Nephron (organoid): ENCODE results near the gene STK40.

ENCODE experiments used
- H3K27ac Mint-ChIP-seq, 3 experiments: 2 replicates each; pipeline ENCODE4 v1.8.0; 2020; ENCODE audit warnings: mixed read lengths in 3 of 3, mild to moderate bottlenecking in 2 of 3, moderate library complexity in 1 of 3
- H3K27me3 Mint-ChIP-seq: 2 replicates; pipeline ENCODE4 v1.8.0; 2021; ENCODE audit warnings: low read depth, mild to moderate bottlenecking, moderate library complexity, mixed read lengths
- H3K36me3 Mint-ChIP-seq: 2 replicates; pipeline ENCODE4 v1.8.0; 2020; ENCODE audit warnings: low read depth, mixed read lengths
- H3K4me1 Mint-ChIP-seq: 2 replicates; pipeline ENCODE4 v1.8.0; 2020; ENCODE audit warnings: mixed read lengths
- H3K4me3 Mint-ChIP-seq, 3 experiments: 2 replicates each; pipeline ENCODE4 v1.8.0; 2020; ENCODE audit warnings: mild to moderate bottlenecking in 3 of 3, mixed read lengths in 3 of 3, moderate library complexity in 2 of 3
- H3K9me3 Mint-ChIP-seq: 2 replicates; pipeline ENCODE4 v1.8.0; 2020; ENCODE audit warnings: mixed read lengths
- CTCF ChIP-seq, 3 experiments: fragments of 200-600 bp; sonication (generic); IDR thresholded peaks; one replicate each; pipeline ENCODE4 v1.5.0; 2021; ENCODE audit warnings: antibody characterized with exemption in 3 of 3; ENCODE audit not compliant: unreplicated experiment in 3 of 3

Gene STK40

DNA sequence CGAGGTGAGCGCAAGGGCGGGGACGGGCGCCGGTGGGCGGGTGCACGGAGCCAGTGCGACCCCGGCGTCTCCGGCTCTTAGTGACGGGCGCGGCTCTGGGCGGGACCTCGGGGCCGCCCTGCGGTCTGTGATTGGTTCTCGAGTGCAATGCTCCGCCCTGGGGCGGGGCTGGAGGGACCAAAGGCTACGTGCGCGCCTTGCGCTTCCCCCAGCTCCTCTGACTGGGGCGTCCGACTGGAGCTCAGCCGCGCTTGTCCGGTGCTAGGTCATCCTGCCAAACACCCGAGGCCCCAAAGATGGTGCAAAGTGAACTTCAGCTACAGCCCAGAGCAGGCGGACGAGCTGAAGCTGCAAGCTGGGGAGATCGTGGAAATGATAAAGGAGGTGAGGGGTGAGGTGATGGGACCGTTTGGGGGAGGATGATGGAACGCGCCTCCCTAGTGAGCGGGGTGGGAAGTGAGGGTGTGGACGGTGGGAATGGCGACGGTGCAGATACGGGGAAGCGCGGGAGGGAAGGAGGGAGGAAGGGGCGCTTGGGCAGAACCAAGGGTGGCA lies 78.7 kb downstream of the STK40 start:
- peak overlapping the region in 1 of 3 experiments; percentile 32 for H3K27ac Mint-ChIP-seq

DNA sequence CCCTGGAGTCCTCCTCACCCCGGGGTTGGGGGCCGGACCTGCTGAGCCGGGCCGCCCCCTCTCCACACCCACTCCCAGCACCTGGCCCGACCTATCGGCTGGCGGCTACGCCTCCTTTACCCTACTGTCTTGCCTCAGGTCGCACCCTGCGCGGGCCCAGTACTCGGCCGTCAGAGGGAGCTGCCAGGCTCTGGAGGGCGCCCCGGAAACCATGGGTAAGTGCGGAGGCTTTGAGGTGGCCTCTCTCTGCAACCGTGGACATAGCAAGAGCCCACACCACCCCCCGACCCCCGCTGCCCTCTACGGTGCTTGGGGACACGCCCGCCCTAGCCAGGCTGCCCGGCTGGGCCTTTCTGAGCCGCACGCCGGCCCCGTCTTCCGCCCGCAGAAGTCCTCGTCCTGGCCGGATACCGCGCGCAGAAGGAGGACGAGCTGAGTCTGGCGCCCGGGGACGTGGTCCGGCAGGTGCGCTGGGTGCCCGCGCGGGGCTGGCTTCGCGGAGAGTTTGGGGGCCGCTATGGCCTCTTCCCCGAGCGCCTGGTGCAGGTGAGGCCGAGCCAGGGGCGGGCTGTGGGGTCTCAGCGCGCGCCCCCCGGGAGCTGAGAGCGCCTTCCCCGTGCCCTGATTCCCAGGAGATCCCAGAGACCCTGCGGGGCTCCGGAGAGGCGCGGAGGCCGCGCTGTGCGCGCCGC lies 79.4 kb downstream of the STK40 start, which contains the start of gene SH3D21:
SH3D21 (plus strand) TSS at position 159 of the 692 bp plus-strand sequence; CDS start at position 212, 53 bp downstream.
- peaks cover 49% of the 10 kb centered on the region for H3K36me3 Mint-ChIP-seq
- peak within 1 kb of the TSS; percentile 92 to 95 (median 93) for H3K4me3 Mint-ChIP-seq
- no peak for TF ChIP-seq CTCF (IDR thresholded peaks at IDR 0.05; ENCODE audit: unreplicated experiment in 3 of 3)
- peaks cover 5% of the 10 kb centered on the region for H3K4me1 Mint-ChIP-seq
- peak within 1 kb of the TSS in 2 of 3 experiments; percentile 32 to 77 for H3K27ac Mint-ChIP-seq
- peaks cover 8% of the 10 kb centered on the region for H3K27me3 Mint-ChIP-seq
- H3K9me3 Mint-ChIP-seq: no peaks in the 10 kb centered on the region

More for the DNA sequence above, 78.7 kb downstream of the STK40 start:
- no peaks in the 10 kb centered on the region for H3K9me3 Mint-ChIP-seq
- peaks cover 47% of the 10 kb centered on the region for H3K36me3 Mint-ChIP-seq
- peaks cover 5% of the 10 kb centered on the region for H3K27me3 Mint-ChIP-seq
- H3K4me3 Mint-ChIP-seq: peak overlapping the region; percentile 92 to 95 (median 93)
- H3K4me1 Mint-ChIP-seq: peaks cover 5% of the 10 kb centered on the region
- TF ChIP-seq CTCF (IDR thresholded peaks at IDR 0.05; ENCODE audit: unreplicated experiment in 3 of 3): no peak

GRCh38 chr1:36305915-36306209 lies 79.9 kb downstream of the STK40 start:
- Mint-ChIP-seq H3K27ac (peak overlapping the region in 1 of 3 experiments; percentile 77), H3K27me3 (peaks cover 8% of the 10 kb centered on the region), H3K4me1 (peaks cover 5% of the 10 kb centered on the region), H3K9me3 (no peaks in the 10 kb centered on the region), H3K4me3 (peak overlapping the region; percentile 68 to 93 (median 76)), H3K36me3 (peaks cover 52% of the 10 kb centered on the region)
- TF ChIP-seq CTCF (IDR thresholded peaks at IDR 0.05; ENCODE audit: unreplicated experiment in 3 of 3): no peak

GRCh38 chr1:36304970-36305914 lies 80.5 kb downstream of the STK40 start:
- Mint-ChIP-seq H3K9me3 (no peaks in the 10 kb centered on the region), H3K36me3 (peaks cover 55% of the 10 kb centered on the region), H3K4me1 (peaks cover 5% of the 10 kb centered on the region), H3K4me3 (peak overlapping the region; percentile 68 to 93 (median 76)), H3K27me3 (peaks cover 8% of the 10 kb centered on the region), H3K27ac (peak overlapping the region in 1 of 3 experiments; percentile 77)
- TF ChIP-seq CTCF (IDR thresholded peaks at IDR 0.05; ENCODE audit: unreplicated experiment in 3 of 3): no peak

GRCh38 chr1:36304521-36304920 lies 81.2 kb downstream of the STK40 start:
- TF ChIP-seq CTCF (IDR thresholded peaks at IDR 0.05; ENCODE audit: unreplicated experiment in 3 of 3): no peak
- Mint-ChIP-seq H3K4me3 (no peak overlapping the region), H3K9me3 (no peaks in the 10 kb centered on the region), H3K27me3 (peaks cover 8% of the 10 kb centered on the region), H3K27ac (no peak overlapping the region), H3K4me1 (peaks cover 5% of the 10 kb centered on the region), H3K36me3 (peaks cover 58% of the 10 kb centered on the region)
